ENCODE measurements around the gene CLCN2.

Gene CLCN2

DNA sequence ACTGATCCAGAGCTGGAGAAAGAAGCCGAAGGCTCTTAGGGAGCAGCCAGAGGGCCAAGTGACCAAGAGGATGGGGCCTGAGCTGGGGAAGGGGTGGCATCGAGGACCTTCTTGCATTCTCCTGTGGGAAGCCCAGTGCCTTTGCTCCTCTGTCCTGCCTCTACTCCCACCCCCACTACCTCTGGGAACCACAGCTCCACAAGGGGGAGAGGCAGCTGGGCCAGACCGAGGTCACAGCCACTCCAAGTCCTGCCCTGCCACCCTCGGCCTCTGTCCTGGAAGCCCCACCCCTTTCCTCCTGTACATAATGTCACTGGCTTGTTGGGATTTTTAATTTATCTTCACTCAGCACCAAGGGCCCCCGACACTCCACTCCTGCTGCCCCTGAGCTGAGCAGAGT lies 28.0 kb upstream of the CLCN2 start:
- Histone ChIP-seq H3K79me2 (ENCODE audit: insufficient read depth, low read depth) (no peaks in the 10 kb centered on the region), H3K4me2 (no peak overlapping the region), H3K27ac (no peak overlapping the region), H3K27me3 (ENCODE audit: insufficient read depth, low read depth) (no peaks in the 10 kb centered on the region), H3K4me3 (IDR thresholded peaks at IDR 0.05; ENCODE audit: insufficient read depth, low read depth, low read length) (no peak overlapping the region), H2AFZ (ENCODE audit: low read depth) (no peak overlapping the region), H3K4me1 (ENCODE audit: low read depth, poor library complexity, severe bottlenecking) (no peaks in the 10 kb centered on the region), H3K9ac (no peak overlapping the region), H4K20me1 (ENCODE audit: insufficient read depth) (no peaks in the 10 kb centered on the region), H3K36me3 (ENCODE audit: insufficient read depth) (no peaks in the 10 kb centered on the region)
- no peak for TF ChIP-seq CTCF (conservative IDR thresholded peaks at IDR 0.05; ENCODE audit: low read depth, low read length)

GRCh38 chr3:184388936-184389230 lies 27.5 kb upstream of the CLCN2 start:
- Histone ChIP-seq H3K27ac (no peak overlapping the region), H3K79me2 (ENCODE audit: insufficient read depth, low read depth) (no peaks in the 10 kb centered on the region), H3K9ac (no peak overlapping the region), H3K36me3 (ENCODE audit: insufficient read depth) (no peaks in the 10 kb centered on the region), H3K4me2 (no peak overlapping the region), H3K4me1 (ENCODE audit: low read depth, poor library complexity, severe bottlenecking) (no peaks in the 10 kb centered on the region), H2AFZ (ENCODE audit: low read depth) (no peak overlapping the region), H3K4me3 (IDR thresholded peaks at IDR 0.05; ENCODE audit: insufficient read depth, low read depth, low read length) (no peak overlapping the region), H4K20me1 (ENCODE audit: insufficient read depth) (no peaks in the 10 kb centered on the region), H3K27me3 (ENCODE audit: insufficient read depth, low read depth) (no peaks in the 10 kb centered on the region)
- TF ChIP-seq CTCF (conservative IDR thresholded peaks at IDR 0.05; ENCODE audit: low read depth, low read length), result no peak

GRCh38 chr3:184388164-184388935 lies 26.9 kb upstream of the CLCN2 start:
- H3K79me2 ChIP-seq (ENCODE audit: insufficient read depth, low read depth), result no peaks in the 10 kb centered on the region
- no peak for TF ChIP-seq CTCF (conservative IDR thresholded peaks at IDR 0.05; ENCODE audit: low read depth, low read length)
- H3K9ac ChIP-seq, result no peak overlapping the region
- H2AFZ ChIP-seq (ENCODE audit: low read depth), result no peak overlapping the region
- no peak overlapping the region for H3K4me2 ChIP-seq
- H3K4me3 ChIP-seq (IDR thresholded peaks at IDR 0.05; ENCODE audit: insufficient read depth, low read depth, low read length), result no peak overlapping the region
- no peaks in the 10 kb centered on the region for H4K20me1 ChIP-seq (ENCODE audit: insufficient read depth)
- H3K27ac ChIP-seq, result no peak overlapping the region
- no peaks in the 10 kb centered on the region for H3K36me3 ChIP-seq (ENCODE audit: insufficient read depth)
- no peaks in the 10 kb centered on the region for H3K27me3 ChIP-seq (ENCODE audit: insufficient read depth, low read depth)
- H3K4me1 ChIP-seq (ENCODE audit: low read depth, poor library complexity, severe bottlenecking), result no peaks in the 10 kb centered on the region

- H3K4me1 ChIP-seq (ENCODE audit: low read depth, poor library complexity, severe bottlenecking), result no peaks in the 10 kb centered on the region
- H3K9ac ChIP-seq, result no peak overlapping the region
- no peaks in the 10 kb centered on the region for H4K20me1 ChIP-seq (ENCODE audit: insufficient read depth)
- no peak overlapping the region for H3K4me2 ChIP-seq
- H3K36me3 ChIP-seq (ENCODE audit: insufficient read depth), result no peaks in the 10 kb centered on the region
- H2AFZ ChIP-seq (ENCODE audit: low read depth), result no peak overlapping the region
- no peak overlapping the region for H3K27ac ChIP-seq
- no peaks in the 10 kb centered on the region for H3K27me3 ChIP-seq (ENCODE audit: insufficient read depth, low read depth)
- no peak for TF ChIP-seq CTCF (conservative IDR thresholded peaks at IDR 0.05; ENCODE audit: low read depth, low read length)
- H3K4me3 ChIP-seq (IDR thresholded peaks at IDR 0.05; ENCODE audit: insufficient read depth, low read depth, low read length), result no peak overlapping the region
- H3K79me2 ChIP-seq (ENCODE audit: insufficient read depth, low read depth), result no peaks in the 10 kb centered on the region
Observed at GRCh38 chr3:184387174-184387714, 25.8 kb upstream of the CLCN2 start.
